Measurements from ENCODE around the gene CRELD2.

CRELD2 gene

DNA sequence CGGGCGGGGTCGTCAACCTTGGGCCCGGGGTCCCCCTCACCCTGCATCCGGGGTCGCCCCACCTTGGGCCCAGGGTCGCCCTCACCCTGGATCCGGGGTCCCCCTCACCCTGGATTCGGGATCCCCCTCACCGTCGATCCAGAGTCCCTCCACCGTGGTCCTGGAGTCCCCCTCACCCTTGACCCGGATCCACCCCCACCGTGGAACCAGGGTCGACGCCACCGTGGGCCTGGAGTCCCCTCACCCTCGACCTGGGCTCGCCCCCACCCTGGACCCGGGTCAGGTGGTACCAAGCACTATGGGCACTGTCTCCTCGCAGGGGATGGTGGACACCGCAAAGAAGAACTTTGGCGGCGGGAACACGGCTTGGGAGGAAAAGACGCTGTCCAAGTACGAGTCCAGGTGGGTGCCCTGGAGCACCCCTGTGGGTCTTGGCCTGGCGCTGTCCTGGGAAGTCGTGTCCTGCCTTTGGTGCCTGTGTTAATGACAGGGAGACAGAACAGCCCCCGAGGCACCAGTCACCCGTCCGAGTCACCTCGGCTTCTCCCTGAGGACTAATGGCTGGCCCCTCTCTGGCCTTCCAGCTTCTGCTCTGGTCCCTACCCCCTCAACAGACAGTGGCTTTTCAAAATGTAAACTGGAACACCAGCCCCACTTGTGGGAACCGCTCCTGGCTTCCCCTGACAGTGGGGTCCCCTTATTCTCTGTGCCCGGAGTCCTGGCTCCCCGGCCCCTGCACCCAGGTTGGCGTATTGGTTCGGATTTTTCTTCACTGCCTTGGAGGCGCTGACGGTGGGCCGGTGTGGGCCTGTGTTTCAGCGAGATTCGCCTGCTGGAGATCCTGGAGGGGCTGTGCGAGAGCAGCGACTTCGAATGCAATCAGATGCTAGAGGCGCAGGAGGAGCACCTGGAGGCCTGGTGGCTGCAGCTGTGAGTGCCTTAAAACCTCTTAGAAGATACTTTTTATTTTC lies 762 bp downstream of the CRELD2 start:
- DNase-seq (ENCODE audit: extremely low spot score) = no peak
- POLR2A ChIA-PET = no interaction called here
- CTCF ChIA-PET = interaction anchor here (0.9 kb wide), 1 partner anchor 60 kb away, joined by 4 read pairs; no protein-coding TSS in a partner anchor
- TF ChIP-seq ZNF384 (IDR thresholded peaks at IDR 0.05) (no peak), HDGF (IDR thresholded peaks at IDR 0.05; ENCODE audit: borderline replicate concordance) (no peak), ARNT (IDR thresholded peaks at IDR 0.05) (no peak), SP1 (IDR thresholded peaks at IDR 0.05) (no peak), TARDBP (IDR thresholded peaks at IDR 0.05) (no peak), FOXA1 (IDR thresholded peaks at IDR 0.05) (no peak), ELF4 (IDR thresholded peaks at IDR 0.05) (no peak), LEF1 (IDR thresholded peaks at IDR 0.05; ENCODE audit: borderline replicate concordance) (no peak), NFRKB (IDR thresholded peaks at IDR 0.05) (no peak), FOXM1 (IDR thresholded peaks at IDR 0.05; ENCODE audit: borderline replicate concordance) (no peak), FOXK2 (IDR thresholded peaks at IDR 0.05) (no peak), L3MBTL2 (conservative IDR thresholded peaks at IDR 0.05) (no peak), SUZ12 (IDR thresholded peaks at IDR 0.05) (no peak), CTBP1 (IDR thresholded peaks at IDR 0.05; ENCODE audit: borderline replicate concordance) (no peak), BHLHE40 (IDR thresholded peaks at IDR 0.05; ENCODE audit: borderline replicate concordance) (no peak)
- TF ChIP-seq, protein P1, sequence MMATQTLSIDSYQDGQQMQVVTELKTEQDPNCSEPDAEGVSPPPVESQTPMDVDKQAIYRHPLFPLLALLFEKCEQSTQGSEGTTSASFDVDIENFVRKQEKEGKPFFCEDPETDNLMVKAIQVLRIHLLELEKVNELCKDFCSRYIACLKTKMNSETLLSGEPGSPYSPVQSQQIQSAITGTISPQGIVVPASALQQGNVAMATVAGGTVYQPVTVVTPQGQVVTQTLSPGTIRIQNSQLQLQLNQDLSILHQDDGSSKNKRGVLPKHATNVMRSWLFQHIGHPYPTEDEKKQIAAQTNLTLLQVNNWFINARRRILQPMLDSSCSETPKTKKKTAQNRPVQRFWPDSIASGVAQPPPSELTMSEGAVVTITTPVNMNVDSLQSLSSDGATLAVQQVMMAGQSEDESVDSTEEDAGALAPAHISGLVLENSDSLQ (IDR thresholded peaks at IDR 0.05) = no peak

DNA sequence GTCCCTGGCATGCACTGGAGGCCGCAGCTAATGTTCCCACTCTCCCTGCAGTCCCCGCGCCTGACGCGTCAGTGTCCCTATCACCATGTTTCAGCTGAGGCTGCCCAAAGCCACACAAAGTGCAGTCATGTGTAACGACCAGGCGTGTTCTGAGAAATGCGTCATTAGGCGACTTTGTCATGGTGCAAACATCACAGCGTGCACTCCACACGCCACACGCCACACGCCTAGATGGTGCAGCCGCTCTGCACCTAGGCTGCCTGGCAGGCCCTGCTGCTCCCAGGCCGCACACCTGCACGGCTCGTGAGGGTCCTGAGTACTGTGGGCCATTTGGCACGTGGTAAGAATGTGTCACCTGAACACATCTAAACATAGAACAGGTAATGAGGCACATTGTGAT lies 2.4 kb downstream of the CRELD2 start:
- no peak for DNase-seq (ENCODE audit: extremely low spot score)
- ChIA-PET POLR2A (no interaction called here), CTCF (no interaction called here)
- TF ChIP-seq FOXM1 (IDR thresholded peaks at IDR 0.05; ENCODE audit: borderline replicate concordance) (no peak), HDGF (IDR thresholded peaks at IDR 0.05; ENCODE audit: borderline replicate concordance) (no peak), ZNF384 (IDR thresholded peaks at IDR 0.05) (no peak), FOXA1 (IDR thresholded peaks at IDR 0.05) (no peak), FOXK2 (IDR thresholded peaks at IDR 0.05) (no peak), SP1 (IDR thresholded peaks at IDR 0.05) (no peak), TARDBP (IDR thresholded peaks at IDR 0.05) (no peak), L3MBTL2 (conservative IDR thresholded peaks at IDR 0.05) (no peak), ELF4 (IDR thresholded peaks at IDR 0.05) (no peak), NFRKB (IDR thresholded peaks at IDR 0.05) (no peak)
- TF ChIP-seq, protein P1 (IDR thresholded peaks at IDR 0.05) = no peak

DNA sequence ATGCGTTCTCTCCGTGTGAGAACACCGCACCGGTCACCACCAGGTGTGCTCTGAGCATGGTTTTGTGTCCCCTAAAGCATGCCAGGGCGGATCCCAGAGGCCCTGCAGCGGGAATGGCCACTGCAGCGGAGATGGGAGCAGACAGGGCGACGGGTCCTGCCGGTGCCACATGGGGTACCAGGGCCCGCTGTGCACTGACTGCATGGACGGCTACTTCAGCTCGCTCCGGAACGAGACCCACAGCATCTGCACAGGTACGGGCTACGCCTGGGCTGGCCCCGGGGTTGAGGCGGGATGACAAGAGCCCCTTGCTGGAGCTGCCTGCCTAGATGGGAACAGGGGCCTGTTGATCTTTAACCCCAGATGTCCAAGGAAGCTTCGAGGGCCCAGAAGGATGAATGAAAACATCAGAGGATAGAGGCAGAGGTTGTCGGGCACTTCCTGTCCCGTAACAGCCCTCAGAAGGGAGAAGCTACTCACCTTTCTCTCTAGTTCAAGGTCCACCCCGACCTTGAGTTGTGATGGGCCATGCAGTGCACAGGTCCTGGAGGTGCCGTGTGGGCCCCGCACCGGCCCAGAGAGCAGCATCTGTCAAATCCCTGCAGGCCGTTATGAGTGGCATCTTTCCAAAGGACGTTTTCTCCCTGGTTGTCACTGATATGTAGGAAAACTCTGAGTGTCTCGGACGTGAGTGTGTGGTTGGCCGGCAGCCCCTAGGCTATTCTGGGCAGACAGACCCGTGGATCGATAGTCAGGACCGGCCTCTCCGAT lies 3.3 kb downstream of the CRELD2 start:
- POLR2A ChIA-PET = no interaction called here
- CTCF ChIA-PET = no interaction called here
- no peak for DNase-seq (ENCODE audit: extremely low spot score)
- no peak for TF ChIP-seq SP1 (IDR thresholded peaks at IDR 0.05)
- no peak for TF ChIP-seq BHLHE40 (IDR thresholded peaks at IDR 0.05; ENCODE audit: borderline replicate concordance)
- TF ChIP-seq HDGF (IDR thresholded peaks at IDR 0.05; ENCODE audit: borderline replicate concordance) = no peak
- no peak for TF ChIP-seq SUZ12 (IDR thresholded peaks at IDR 0.05)
- no peak for TF ChIP-seq ELF4 (IDR thresholded peaks at IDR 0.05)
- TF ChIP-seq LEF1 (IDR thresholded peaks at IDR 0.05; ENCODE audit: borderline replicate concordance) = no peak
- no peak for TF ChIP-seq FOXK2 (IDR thresholded peaks at IDR 0.05)
- no peak for TF ChIP-seq ZNF384 (IDR thresholded peaks at IDR 0.05)
- TF ChIP-seq TARDBP (IDR thresholded peaks at IDR 0.05) = no peak
- no peak for TF ChIP-seq FOXA1 (IDR thresholded peaks at IDR 0.05)
- TF ChIP-seq, protein P1 (IDR thresholded peaks at IDR 0.05) = no peak
- no peak for TF ChIP-seq CTBP1 (IDR thresholded peaks at IDR 0.05; ENCODE audit: borderline replicate concordance)

DNA sequence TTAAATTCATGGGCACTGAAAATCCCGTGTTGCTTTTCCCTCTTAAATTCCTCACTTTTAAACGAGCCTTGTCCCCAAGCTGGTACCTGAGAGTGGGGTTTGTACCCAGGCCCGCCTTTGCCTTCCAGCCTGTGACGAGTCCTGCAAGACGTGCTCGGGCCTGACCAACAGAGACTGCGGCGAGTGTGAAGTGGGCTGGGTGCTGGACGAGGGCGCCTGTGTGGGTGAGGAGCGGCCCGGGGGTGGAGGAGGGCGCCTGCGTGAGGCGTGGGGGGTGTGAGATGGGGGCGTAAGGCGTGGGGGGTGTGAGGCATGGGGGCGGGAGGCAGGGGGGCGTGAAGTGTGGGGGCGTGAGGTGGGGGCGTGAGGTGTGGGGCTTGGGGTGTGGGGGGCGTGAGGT lies 4.0 kb downstream of the CRELD2 start:
- DNase-seq (ENCODE audit: extremely low spot score) = no peak
- TF ChIP-seq, protein P1 (IDR thresholded peaks at IDR 0.05) = no peak
- TF ChIP-seq ZNF384 (IDR thresholded peaks at IDR 0.05) (no peak), HDGF (IDR thresholded peaks at IDR 0.05; ENCODE audit: borderline replicate concordance) (no peak), LEF1 (IDR thresholded peaks at IDR 0.05; ENCODE audit: borderline replicate concordance) (no peak), FOXK2 (IDR thresholded peaks at IDR 0.05) (no peak), TARDBP (IDR thresholded peaks at IDR 0.05) (no peak), SP1 (IDR thresholded peaks at IDR 0.05) (no peak), NFRKB (IDR thresholded peaks at IDR 0.05) (no peak), ARNT (IDR thresholded peaks at IDR 0.05) (no peak)
- CTCF ChIA-PET = no interaction called here
- POLR2A ChIA-PET = no interaction called here

DNA sequence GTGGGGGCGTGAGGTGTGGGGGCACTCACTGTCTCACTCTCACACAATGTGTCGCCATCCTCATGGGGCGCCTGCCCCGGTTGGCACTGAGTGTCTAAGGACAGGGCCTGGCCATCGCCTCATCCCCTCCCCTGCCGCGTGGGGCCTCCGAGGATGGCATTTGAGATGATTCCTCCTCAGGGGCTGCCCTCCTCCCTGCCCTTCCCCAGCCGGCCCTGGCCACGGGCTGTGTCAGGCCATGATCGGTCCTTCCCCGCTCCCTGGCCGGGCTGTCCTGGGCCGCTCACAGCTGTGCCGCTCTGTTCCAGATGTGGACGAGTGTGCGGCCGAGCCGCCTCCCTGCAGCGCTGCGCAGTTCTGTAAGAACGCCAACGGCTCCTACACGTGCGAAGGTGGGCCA lies 4.5 kb downstream of the CRELD2 start:
- ChIA-PET POLR2A (no interaction called here), CTCF (no interaction called here)
- no peak for DNase-seq (ENCODE audit: extremely low spot score)
- TF ChIP-seq BHLHE40 (IDR thresholded peaks at IDR 0.05; ENCODE audit: borderline replicate concordance) (no peak), LEF1 (IDR thresholded peaks at IDR 0.05; ENCODE audit: borderline replicate concordance) (no peak), L3MBTL2 (conservative IDR thresholded peaks at IDR 0.05) (no peak), ELF4 (IDR thresholded peaks at IDR 0.05) (no peak), HDGF (IDR thresholded peaks at IDR 0.05; ENCODE audit: borderline replicate concordance) (no peak), FOXM1 (IDR thresholded peaks at IDR 0.05; ENCODE audit: borderline replicate concordance) (no peak), TARDBP (IDR thresholded peaks at IDR 0.05) (no peak), CTBP1 (IDR thresholded peaks at IDR 0.05; ENCODE audit: borderline replicate concordance) (no peak), FOXK2 (IDR thresholded peaks at IDR 0.05) (no peak), SUZ12 (IDR thresholded peaks at IDR 0.05) (no peak), ZNF384 (IDR thresholded peaks at IDR 0.05) (no peak)
- TF ChIP-seq, protein P1 (IDR thresholded peaks at IDR 0.05) = no peak
